ENCODE measurements around the gene SLC16A12. TPM values are rescaled to one million over a fixed set of nuclear protein-coding genes. Genes with fewer than 3 reads are reported as not detected.

The SLC16A12 gene
- total and polyA plus RNA-seq, 2 of the 8 experiments (the other 6 are each of a cell fraction or from before 2014, with no cell fraction given), result 1.6 to 1.9 TPM

DNA sequence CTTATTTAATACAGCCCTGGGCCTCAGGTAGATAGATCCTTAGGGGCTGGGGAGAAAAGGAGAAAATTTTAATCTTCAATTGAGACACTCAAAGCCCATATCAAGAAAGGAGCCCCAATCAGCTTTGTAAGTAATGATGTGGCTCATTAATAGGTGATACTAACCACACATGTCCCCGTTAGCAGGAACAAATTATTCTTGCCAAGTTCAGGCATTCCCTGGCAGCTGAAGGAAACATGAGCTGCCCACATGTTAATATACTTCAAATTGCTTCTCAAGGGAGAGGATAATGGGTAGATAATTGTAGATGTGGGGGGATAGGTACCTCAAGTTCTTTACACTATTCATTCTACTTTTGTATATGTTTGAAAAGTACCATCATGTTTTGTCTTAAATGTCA lies 106.5 kb downstream of the SLC16A12 start:
- WGBS, 2 experiments (ENCODE audit: extremely low coverage in 1 of 2, insufficient coverage in 1 of 2, insufficient read length in 1 of 2, insufficient replicate concordance in 2 of 2, low coverage in 1 of 2, low lambda C conversion rate in 2 of 2, missing lambda C conversion rate in 1 of 2), result 60% methylated on average over 1 of the region's 1 CpG; no CpG with 5 or more reads in 1 of the 2 experiments
- H4K91ac ChIP-seq (replicated peaks; ENCODE audit: insufficient read length, low read length), result no peak overlapping the region
- H3K79me2 ChIP-seq (ENCODE audit: control insufficient read depth in 1 of 2, insufficient read depth in 2 of 2, low read length in 2 of 2), result no peaks in the 10 kb centered on the region
- H2AK5ac ChIP-seq (ENCODE audit: low read depth, low read length), result no peak overlapping the region
- no peaks in the 10 kb centered on the region for H3K23me2 ChIP-seq (ENCODE audit: low read depth, low read length)
- no peak overlapping the region for H3K23ac ChIP-seq (ENCODE audit: insufficient read length)
- no peak overlapping the region for H2BK120ac ChIP-seq (replicated peaks; ENCODE audit: low read depth, low read length)
- no peak overlapping the region for H2AFZ ChIP-seq (ENCODE audit: low read length)
- H3K4me2 ChIP-seq (ENCODE audit: insufficient read depth in 1 of 2, low read depth in 2 of 2, low read length in 2 of 2), result no peak overlapping the region
- no peak overlapping the region for H2BK5ac ChIP-seq (ENCODE audit: low read depth, low read length)
- no peak for DNase-seq (ENCODE audit: low read depth in 1 of 2, low spot score in 2 of 2)
- no peak overlapping the region for H3K9ac ChIP-seq (replicated peaks in 1 of 4; ENCODE audit: extremely low read depth in 1 of 4, low read depth in 3 of 4, low read length in 3 of 4)
- ChIA-PET CTCF (ENCODE audit: partially characterized antibody) (interaction anchor here (0.7 to 2.7 kb wide), 13 partner anchors 10 to 545 kb away, joined by 3 to 14 read pairs (median 5); no protein-coding TSS in a partner anchor), POLR2A (ENCODE audit: partially characterized antibody) (no interaction called here)
- no peaks in the 10 kb centered on the region for H3K9me3 ChIP-seq (ENCODE audit: insufficient read depth in 2 of 2, low read depth in 1 of 2, low read length in 1 of 2)
- H3K4ac ChIP-seq (replicated peaks; ENCODE audit: insufficient read length, low read depth, low read length), result no peak overlapping the region
- H3K18ac ChIP-seq (ENCODE audit: extremely low read depth, low read length), result no peak overlapping the region
- no peak overlapping the region for H2BK15ac ChIP-seq (ENCODE audit: low read length)
- no peak overlapping the region for H4K8ac ChIP-seq (ENCODE audit: extremely low read depth, insufficient read depth, low read length)
- H3K27me3 ChIP-seq (replicated peaks in 1 of 4; ENCODE audit: control insufficient read depth in 3 of 4, extremely low read depth in 1 of 4, insufficient read depth in 3 of 4, low read length in 3 of 4), result no peaks in the 10 kb centered on the region
- no peak overlapping the region for H2BK12ac ChIP-seq (ENCODE audit: low read depth, low read length)
- H3K79me1 ChIP-seq (ENCODE audit: low read depth, low read length), result no peaks in the 10 kb centered on the region
- H3K4me1 ChIP-seq (replicated peaks in 1 of 4; ENCODE audit: control insufficient read depth in 3 of 4, insufficient read depth in 4 of 4, low read length in 3 of 4), result peaks cover 0 to 13% (median 5%) of the 10 kb centered on the region in 4 experiments; a peak in 2 of 7 replicates
- H3K4me3 ChIP-seq (ENCODE audit: extremely low read depth in 1 of 4, insufficient read depth in 2 of 4, low read depth in 3 of 4, low read length in 4 of 4), result no peak overlapping the region
- H3K36me3 ChIP-seq (ENCODE audit: control insufficient read depth in 2 of 4, insufficient read depth in 4 of 4, low read length in 3 of 4), result no peaks in the 10 kb centered on the region
- no peak overlapping the region for H2BK20ac ChIP-seq (ENCODE audit: low read length)
- H3K27ac ChIP-seq (ENCODE audit: low read depth, low read length), result no peak overlapping the region
- H4K20me1 ChIP-seq (replicated peaks in 1 of 2; ENCODE audit: control insufficient read depth in 1 of 2, insufficient read depth in 2 of 2, low read length in 2 of 2), result no peaks in the 10 kb centered on the region
- H3K14ac ChIP-seq (ENCODE audit: insufficient read length), result no peak overlapping the region
- no peak overlapping the region for H4K5ac ChIP-seq (ENCODE audit: insufficient read length, low read depth, low read length)
- no peak overlapping the region for H3K56ac ChIP-seq (replicated peaks; ENCODE audit: insufficient read length, low read depth, low read length)
- no peak for FAIRE-seq
- TF ChIP-seq CHD2 (IDR thresholded peaks at IDR 0.05; ENCODE audit: low read length), result no peak
- TF ChIP-seq BCL11A (IDR thresholded peaks at IDR 0.05; ENCODE audit: low read depth in 2 of 2, low read length in 2 of 2), result no peak
- TF ChIP-seq CHD1 (IDR thresholded peaks at IDR 0.05; ENCODE audit: low read depth, low read length), result no peak
- no peak for TF ChIP-seq NRF1 (IDR thresholded peaks at IDR 0.05; ENCODE audit: low read depth, low read length)
- TF ChIP-seq CREB1 (IDR thresholded peaks at IDR 0.05), result no peak
- TF ChIP-seq TAF1 (IDR thresholded peaks at IDR 0.05; ENCODE audit: low read depth, low read length), result no peak
- no peak for TF ChIP-seq SP2 (IDR thresholded peaks at IDR 0.05; ENCODE audit: low read length)
- no peak for TF ChIP-seq CBX5 (IDR thresholded peaks at IDR 0.05; ENCODE audit: low read depth, low read length)

All from H1 (cell line).